Endothelial cell of umbilical vein (primary cell): Measurements from ENCODE around the gene MTX1. TPM values are rescaled to one million over a fixed set of nuclear protein-coding genes. Genes with fewer than 3 reads are reported as not detected.

Experiments used
- BruUV-seq: library from RNA; stranded (reverse); fragments of 400-500 nt; replicated peaks from 2 replicates; lab custom pipeline; 2021; lab: Mats Ljungman, UMichigan
- CTCF ChIA-PET: fragments of 300-600, 350-600 bp; sonication (Branson Sonifier 250); formaldehyde crosslinking; loops from one replicate; lab custom pipeline; 2021; ENCODE audit warnings: antibody characterized with exemption, inconsistent platforms; lab: Charles Lee
- POLR2A ChIA-PET: fragments of 300-600, 350-600 bp; sonication (Branson Sonifier 250); formaldehyde crosslinking; loops from one replicate; lab custom pipeline; 2021; ENCODE audit warnings: antibody characterized with exemption, inconsistent platforms; lab: Charles Lee
- DNase-seq: peaks from one replicate; pipeline ENCODE4 v3.0.0-alpha.2; 2011; ENCODE audit warnings: low read depth, low spot score
- FAIRE-seq: peaks from 2 replicates; lab custom pipeline; 2011; peaks lifted over from hg19 to GRCh38; lab: Jason Lieb, UNC
- H2AFZ ChIP-seq: 2 replicates; pipeline ENCODE4 v1.6.0; 2012; ENCODE audit warnings: low read depth, low read length, control low read depth, inconsistent platforms
- H3K27ac ChIP-seq: 2 replicates; pipeline ENCODE4 v1.5.1; 2011; ENCODE audit warnings: low read depth, mild to moderate bottlenecking, control low read depth, low read length, moderate library complexity; ENCODE audit not compliant: insufficient read depth
- H3K27me3 ChIP-seq, 2 experiments: 2 replicates each; pipeline versions ENCODE4 v1.6.0 to v1.6.1; 2011; ENCODE audit warnings: low read length in 2 of 2, mixed read lengths in 1 of 2; ENCODE audit not compliant: control insufficient read depth in 2 of 2, insufficient read depth in 2 of 2
- H3K36me3 ChIP-seq, 2 experiments: 2 replicates in 1 of 2; 3 replicates in 1 of 2; pipeline ENCODE4 v1.5.1; 2011; ENCODE audit warnings: low read length in 2 of 2, mild to moderate bottlenecking in 1 of 2, moderate library complexity in 1 of 2; ENCODE audit not compliant: control insufficient read depth in 2 of 2, insufficient read depth in 2 of 2; ENCODE audit errors: extremely low read depth in 1 of 2
- H3K4me1 ChIP-seq: 3 replicates; pipeline ENCODE4 v1.5.1; 2011; ENCODE audit warnings: mild to moderate bottlenecking, low read length; ENCODE audit not compliant: control insufficient read depth, insufficient read depth; ENCODE audit errors: extremely low read depth
- H3K4me2 ChIP-seq: 2 replicates; pipeline ENCODE4 v1.6.1; 2011; ENCODE audit warnings: low read length, control low read depth, mixed read lengths; ENCODE audit not compliant: insufficient read depth
- H3K4me3 ChIP-seq, 3 experiments: fragments of 200-600 bp in 1 of 3; sonication (generic), shearing (Covaris generic) in 1 of 3; replicated peaks in 1 of 3; 2 replicates each; pipeline ENCODE4 v1.5.1; 2011 to 2016; ENCODE audit warnings: control low read depth in 3 of 3, low read length in 3 of 3, mild to moderate bottlenecking in 2 of 3, inconsistent platforms in 1 of 3, low read depth in 1 of 3, moderate library complexity in 1 of 3; ENCODE audit not compliant: insufficient read depth in 1 of 3
- H3K79me2 ChIP-seq: 2 replicates; pipeline ENCODE4 v1.6.0; 2012; ENCODE audit warnings: low read length, inconsistent platforms; ENCODE audit not compliant: control insufficient read depth, insufficient read depth
- H3K9ac ChIP-seq: replicated peaks from 2 replicates; pipeline ENCODE3; 2011; ENCODE audit warnings: low read length, control low read depth; ENCODE audit not compliant: insufficient read depth; ENCODE audit errors: extremely low read depth
- H3K9me1 ChIP-seq: replicated peaks from 3 replicates; pipeline ENCODE4 v1.6.0; 2011; ENCODE audit warnings: mild to moderate bottlenecking, low read length; ENCODE audit not compliant: control insufficient read depth, insufficient read depth; ENCODE audit errors: extremely low read depth
- H3K9me3 ChIP-seq: replicated peaks from 2 replicates; pipeline ENCODE4 v1.5.1; 2012; ENCODE audit warnings: low read length, inconsistent platforms; ENCODE audit not compliant: control insufficient read depth, insufficient read depth
- H4K20me1 ChIP-seq: replicated peaks from 2 replicates; pipeline ENCODE3; 2011; ENCODE audit warnings: mild to moderate bottlenecking, low read length; ENCODE audit not compliant: control insufficient read depth, insufficient read depth; ENCODE audit errors: extremely low read depth
- EZH2 ChIP-seq: IDR thresholded peaks from 2 replicates; pipeline ENCODE4 v1.6.1; 2012; ENCODE audit warnings: borderline replicate concordance, low read depth, mild to moderate bottlenecking, moderate library complexity, low read length, inconsistent platforms; ENCODE audit not compliant: severe bottlenecking
- FOS ChIP-seq: IDR thresholded peaks from 2 replicates; pipeline ENCODE4 v1.6.1; 2011; ENCODE audit warnings: mild to moderate bottlenecking, low read length, moderate library complexity, borderline replicate concordance; ENCODE audit not compliant: insufficient read depth
- GATA2 ChIP-seq: IDR thresholded peaks from 2 replicates; pipeline ENCODE4 v1.7.0; 2011; ENCODE audit warnings: low read depth, mild to moderate bottlenecking, moderate library complexity, mixed read lengths, low read length; ENCODE audit not compliant: insufficient read length, insufficient read depth
- JUN ChIP-seq: IDR thresholded peaks from 2 replicates; pipeline ENCODE4 v1.6.1; 2011; ENCODE audit warnings: borderline replicate concordance, low read depth; ENCODE audit not compliant: insufficient read length, insufficient read depth
- MYC ChIP-seq: IDR thresholded peaks from one replicate; pipeline ENCODE4 v1.6.1; 2011; ENCODE audit warnings: mild to moderate bottlenecking, low read depth, low read length
- POLR2A ChIP-seq: IDR thresholded peaks from 2 replicates; pipeline ENCODE4 v1.6.1; 2012; ENCODE audit warnings: low read depth, mild to moderate bottlenecking, control low read depth, low read length
- POLR2AphosphoS5 ChIP-seq: IDR thresholded peaks from 2 replicates; pipeline ENCODE4 v1.6.1; 2012; ENCODE audit warnings: low read depth, mild to moderate bottlenecking, control low read depth, low read length, moderate library complexity; ENCODE audit not compliant: insufficient read depth
- dilution Hi-C: fragments of 300-500 bp; cut with MboI; formaldehyde crosslinking; loops from one replicate; pipeline ENCODE4 v1.15.0; 2019; ENCODE audit warnings: low sequenced_read_pairs; ENCODE audit not compliant: extremely low pct_ligation_motif_present
- intact Hi-C: fragments of 100-400 bp; cut with micrococcal nuclease; formaldehyde crosslinking; loops from one replicate; pipeline ENCODE4 v1.10.0; 2022
- polyA plus RNA-seq, 4 experiments: library from polyadenylated mRNA; depleted of rRNA in 3 of 4; stranded (reverse) in 3 of 4; unstranded in 1 of 4; fragments of >200 nt; gene quantifications; 2 replicates each; pipeline versions ENCODE4 v1.2.1 to v1.2.3, GENCODE V29; 2011 to 2012; ENCODE audit warnings: missing spikeins in 1 of 4
- total RNA-seq: library from RNA; stranded (reverse); gene quantifications from 2 replicates; pipeline ENCODE4 v1.2.3, GENCODE V29; 2021
- TF ChIP-seq, protein P1 (sequence below), 2 donors: IDR thresholded peaks; 1 replicate in 1 of 2; 2 replicates in 1 of 2; pipeline ENCODE4 v1.5.1; 2011; ENCODE audit warnings: low read length in 2 of 2, mild to moderate bottlenecking in 2 of 2, moderate library complexity in 2 of 2, control low read depth in 1 of 2, inconsistent platforms in 1 of 2, low read depth in 1 of 2; ENCODE audit not compliant: insufficient read depth in 1 of 2; ENCODE audit errors: extremely low read depth in 1 of 2
- TF ChIP-seq, protein P2 (sequence below): IDR thresholded peaks from 2 replicates; pipeline ENCODE4 v1.6.1; 2011; ENCODE audit not compliant: insufficient read depth, insufficient read length

Gene MTX1
- total and polyA plus RNA-seq, 2 donors (not counting 3 experiments of a cell fraction or from before 2014, with no cell fraction given), result 53.0 to 109 TPM

DNA sequence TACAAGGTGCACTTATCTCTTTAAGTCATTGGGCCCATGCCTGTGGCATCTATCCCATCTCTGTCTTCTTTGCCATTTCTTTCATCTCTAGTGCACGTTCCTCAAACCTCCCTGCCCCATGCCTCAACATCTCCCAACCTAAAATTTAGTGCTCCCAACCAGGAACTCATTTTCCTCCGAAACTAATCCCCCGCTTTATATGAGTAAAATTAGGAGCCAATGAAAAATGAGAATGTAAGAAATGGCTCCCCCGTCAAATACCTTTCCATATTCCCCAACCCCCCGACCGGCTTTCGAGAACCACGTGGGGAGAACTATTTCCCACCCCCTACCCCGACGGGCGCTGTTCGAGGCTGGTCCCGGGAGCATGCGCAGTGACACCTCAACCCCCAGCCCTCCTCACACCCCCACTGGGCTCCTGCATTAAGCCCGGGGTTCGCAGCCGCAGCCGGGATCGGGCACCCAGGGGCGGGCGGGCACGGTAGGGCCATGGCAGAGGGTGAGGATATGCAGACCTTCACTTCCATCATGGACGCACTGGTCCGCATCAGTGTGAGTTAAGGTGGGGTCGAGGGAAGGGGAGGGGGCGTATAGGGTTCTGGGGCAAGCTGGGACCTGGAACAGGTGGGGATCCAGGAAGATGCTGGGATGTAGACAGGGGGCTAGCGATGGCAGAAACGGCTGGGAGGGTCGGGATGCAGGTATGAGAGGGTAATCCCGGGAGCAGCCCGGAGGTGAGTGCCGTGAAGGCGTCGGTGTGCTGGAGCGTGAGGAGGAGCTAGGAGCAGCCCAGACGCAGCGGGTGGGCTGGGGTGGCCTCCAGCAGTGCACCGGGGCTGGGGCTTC lies 34.8 kb upstream of the MTX1 start, which contains the start of gene TRIM46:
Gene TRIM46 (plus strand): TSS at position 372 of the 846 bp plus-strand sequence. CDS start 118 bp downstream, at position 490.
- no peaks in the 10 kb centered on the region for H3K27me3 ChIP-seq
- H3K4me1 ChIP-seq, result peaks cover 11% of the 10 kb centered on the region
- intact Hi-C loops, result loop anchor here (1.0 kb wide), 1 partner anchor 82 kb away; no protein-coding TSS in a partner anchor
- H3K9ac ChIP-seq, result peak within 1 kb of the TSS; percentile 90
- TF ChIP-seq POLR2AphosphoS5 (no peak), GATA2 (no peak), JUN (no peak), MYC (no peak), FOS (no peak), POLR2A (no peak), EZH2 (no peak)
- TF ChIP-seq, protein P1, sequence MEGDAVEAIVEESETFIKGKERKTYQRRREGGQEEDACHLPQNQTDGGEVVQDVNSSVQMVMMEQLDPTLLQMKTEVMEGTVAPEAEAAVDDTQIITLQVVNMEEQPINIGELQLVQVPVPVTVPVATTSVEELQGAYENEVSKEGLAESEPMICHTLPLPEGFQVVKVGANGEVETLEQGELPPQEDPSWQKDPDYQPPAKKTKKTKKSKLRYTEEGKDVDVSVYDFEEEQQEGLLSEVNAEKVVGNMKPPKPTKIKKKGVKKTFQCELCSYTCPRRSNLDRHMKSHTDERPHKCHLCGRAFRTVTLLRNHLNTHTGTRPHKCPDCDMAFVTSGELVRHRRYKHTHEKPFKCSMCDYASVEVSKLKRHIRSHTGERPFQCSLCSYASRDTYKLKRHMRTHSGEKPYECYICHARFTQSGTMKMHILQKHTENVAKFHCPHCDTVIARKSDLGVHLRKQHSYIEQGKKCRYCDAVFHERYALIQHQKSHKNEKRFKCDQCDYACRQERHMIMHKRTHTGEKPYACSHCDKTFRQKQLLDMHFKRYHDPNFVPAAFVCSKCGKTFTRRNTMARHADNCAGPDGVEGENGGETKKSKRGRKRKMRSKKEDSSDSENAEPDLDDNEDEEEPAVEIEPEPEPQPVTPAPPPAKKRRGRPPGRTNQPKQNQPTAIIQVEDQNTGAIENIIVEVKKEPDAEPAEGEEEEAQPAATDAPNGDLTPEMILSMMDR (IDR thresholded peaks at IDR 0.05; ENCODE audit: extremely low read depth in 1 of 2, insufficient read depth in 1 of 2, low read depth in 1 of 2, low read length in 2 of 2), result no peak
- TF ChIP-seq, protein P2, sequence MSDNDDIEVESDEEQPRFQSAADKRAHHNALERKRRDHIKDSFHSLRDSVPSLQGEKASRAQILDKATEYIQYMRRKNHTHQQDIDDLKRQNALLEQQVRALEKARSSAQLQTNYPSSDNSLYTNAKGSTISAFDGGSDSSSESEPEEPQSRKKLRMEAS, result no peak
- BruUV-seq, result no TSS peak
- H2AFZ ChIP-seq, result peak within 1 kb of the TSS; percentile 95
- no peaks in the 10 kb centered on the region for H4K20me1 ChIP-seq
- DNase-seq, result peak; percentile 24
- peak within 1 kb of the TSS; percentile 79 for H3K4me2 ChIP-seq
- ChIA-PET POLR2A (interaction anchor here (0.9 to 1.3 kb wide), 3 partner anchors 20 to 82 kb away, joined by 3 to 8 read pairs (median 3); no protein-coding TSS in a partner anchor), CTCF (interaction anchor here (0.7 to 8.3 kb wide), 23 partner anchors 9 to 201 kb away, joined by 3 to 673 read pairs (median 5); partner anchors contain the start of genes ADAM15 and SLC50A1)
- H3K27ac ChIP-seq, result peak within 1 kb of the TSS; percentile 76
- dilution Hi-C loops, result no loop called here
- H3K79me2 ChIP-seq, result peaks cover 16% of the 10 kb centered on the region
- H3K4me3 ChIP-seq, result peak within 1 kb of the TSS; percentile 52 to 91 (median 63)
- peaks cover 6 to 24% of the 10 kb centered on the region in 2 experiments for H3K36me3 ChIP-seq
- H3K9me1 ChIP-seq, result no peaks in the 10 kb centered on the region
- H3K9me3 ChIP-seq, result no peaks in the 10 kb centered on the region
- peak; percentile 46 for FAIRE-seq
